HG03565 (cell line): ENCODE results near the gene TMPRSS3.

Experiments used
- ATAC-seq: cut with Tn5 transposase; IDR thresholded peaks from one replicate; pipeline ENCODE4 v1.9.1; 2021; ENCODE audit warnings: mild to moderate bottlenecking, moderate library complexity; ENCODE audit not compliant: unreplicated experiment

Gene TMPRSS3

DNA sequence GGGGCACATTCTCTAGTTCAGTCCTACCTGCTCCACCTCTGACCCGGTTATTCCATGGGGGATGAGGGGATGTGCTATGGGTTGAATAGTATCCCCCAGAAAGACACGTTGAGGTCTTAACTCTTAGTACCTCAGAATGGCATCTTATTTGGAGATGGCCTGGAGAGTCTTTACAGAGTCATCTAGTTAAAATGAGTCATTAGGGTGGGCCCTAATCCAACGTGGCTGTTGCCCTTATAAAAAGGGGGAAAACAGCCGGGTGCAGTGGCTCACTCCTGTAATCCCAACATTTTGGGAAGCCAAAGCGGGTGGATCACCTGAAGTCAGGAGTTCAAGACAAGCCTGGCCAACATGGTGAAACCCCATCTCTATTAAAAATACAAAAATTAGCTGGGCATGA lies 5.7 kb downstream of the TMPRSS3 start:
- ATAC-seq = no peak

DNA sequence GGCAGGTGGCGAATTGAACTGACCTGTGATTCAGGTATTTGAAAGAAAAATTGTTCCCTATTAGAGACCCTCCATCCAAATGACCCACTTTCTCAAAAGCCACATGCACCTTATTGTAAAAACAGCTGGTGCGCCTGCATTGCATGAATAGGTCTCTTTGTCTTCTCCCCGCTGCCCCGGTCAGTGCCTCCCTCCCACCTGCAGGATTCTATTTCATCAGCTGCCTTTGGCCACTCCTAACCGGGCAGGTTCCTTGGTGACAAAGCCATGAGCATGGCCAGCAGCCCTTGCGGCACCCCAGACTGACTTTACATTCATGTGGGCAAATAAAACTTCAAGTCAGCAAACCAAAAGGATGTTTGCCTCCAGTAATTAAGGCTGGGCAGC lies 6.4 kb downstream of the TMPRSS3 start:
- no peak for ATAC-seq

DNA sequence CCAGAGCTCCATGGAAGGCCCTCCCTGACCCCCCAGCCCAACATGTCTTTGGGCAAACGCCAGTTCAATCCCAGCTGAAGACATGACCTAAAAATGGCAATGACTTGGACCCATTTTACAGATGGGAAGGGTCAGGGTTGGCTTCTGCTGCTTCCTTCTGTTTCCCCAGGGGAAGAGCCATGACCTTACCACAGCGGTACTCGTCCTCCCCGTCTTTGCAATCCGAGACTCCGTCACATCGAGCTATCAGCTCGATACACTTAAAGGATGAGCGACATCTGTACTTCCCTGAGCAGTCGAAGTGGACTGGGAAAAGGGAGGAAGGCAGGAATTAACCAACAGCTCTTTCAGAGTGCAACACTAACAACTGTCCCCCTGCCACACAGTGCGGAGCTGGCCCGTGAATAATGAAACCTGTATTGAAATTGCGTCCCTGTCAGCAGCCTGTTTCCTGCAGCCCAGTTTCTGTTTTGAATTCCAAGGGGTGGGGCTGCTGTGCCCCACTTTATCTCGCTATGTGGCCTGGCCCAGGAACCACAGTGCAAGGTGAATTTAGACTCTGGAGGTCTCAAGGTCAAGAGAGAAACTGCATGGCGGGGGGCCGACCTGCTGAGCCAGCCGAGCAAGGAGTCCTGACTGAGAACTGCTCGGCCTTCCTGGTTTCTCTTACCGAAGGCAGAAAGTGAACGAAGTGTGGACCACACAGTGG lies 7.0 kb downstream of the TMPRSS3 start:
- no peak for ATAC-seq

DNA sequence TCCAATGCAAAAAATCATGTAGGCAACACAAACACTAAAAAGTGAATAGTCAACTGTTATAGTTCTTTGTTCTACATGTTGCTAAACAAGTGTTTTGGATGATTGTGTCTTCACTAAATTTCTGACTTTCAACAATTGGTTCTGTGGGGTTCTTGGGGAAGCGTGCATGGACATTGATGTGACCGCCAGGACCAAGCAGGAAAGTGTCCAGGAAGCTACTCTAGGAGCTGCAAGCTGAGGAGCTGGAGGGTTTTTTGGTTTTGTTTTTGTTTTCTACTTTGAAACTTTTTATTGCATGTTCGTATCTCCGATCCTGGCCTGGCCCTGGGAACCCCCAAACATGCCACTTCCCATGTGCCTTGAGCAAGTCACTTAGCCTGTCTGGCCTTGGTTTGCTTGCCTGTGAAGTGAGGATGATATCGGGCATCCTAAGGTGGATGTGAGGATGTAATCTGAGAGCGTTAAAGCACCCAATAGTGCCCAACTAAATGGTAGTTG lies 8.0 kb downstream of the TMPRSS3 start:
- ATAC-seq = no peak

DNA sequence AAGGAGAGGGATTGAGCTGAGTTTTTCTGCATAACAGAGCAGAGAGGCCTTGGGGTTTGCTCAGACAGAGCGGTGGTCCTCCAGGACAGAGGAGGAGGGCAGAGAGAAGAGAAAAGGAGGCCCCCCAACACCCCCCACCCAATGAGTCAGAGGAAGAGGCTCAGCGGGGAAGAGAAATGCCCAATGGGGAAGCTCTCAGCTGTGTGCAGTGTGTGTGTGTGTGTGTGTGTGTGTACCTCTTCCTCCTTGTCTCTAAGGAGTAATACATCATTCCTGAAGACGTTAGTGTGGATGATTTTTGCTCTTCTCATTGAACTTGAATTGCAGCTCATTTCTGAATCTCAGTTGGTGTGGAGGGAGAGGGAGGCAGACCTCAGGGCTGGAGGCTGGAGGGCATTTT lies 8.7 kb downstream of the TMPRSS3 start:
- ATAC-seq = no peak

DNA sequence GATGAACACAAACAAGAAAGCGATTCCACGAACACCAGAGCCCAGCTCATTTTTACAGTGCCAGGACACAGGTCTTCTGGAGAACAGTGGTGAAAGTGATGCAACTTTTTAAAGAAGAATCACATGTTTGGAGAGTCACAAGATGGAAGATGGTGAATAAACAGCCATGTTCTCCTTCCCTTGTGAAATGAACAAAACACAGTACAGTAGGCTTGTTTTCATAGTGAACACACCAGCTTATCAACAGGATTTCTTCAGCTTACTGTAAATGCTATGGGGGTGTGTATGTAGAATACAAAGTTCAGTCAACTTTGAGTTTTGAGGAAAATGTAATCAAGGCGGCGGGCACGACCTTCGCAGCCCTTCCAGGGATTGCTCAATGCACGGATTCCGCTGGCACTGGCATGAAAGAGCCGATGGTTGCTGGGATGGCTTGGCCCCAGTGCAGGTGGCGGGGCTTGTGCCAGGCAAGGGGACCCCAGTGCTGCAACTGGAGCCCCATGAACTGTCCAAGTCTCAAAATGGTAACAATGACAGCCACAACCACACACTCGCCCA lies 9.7 kb downstream of the TMPRSS3 start:
- ATAC-seq = no peak

DNA sequence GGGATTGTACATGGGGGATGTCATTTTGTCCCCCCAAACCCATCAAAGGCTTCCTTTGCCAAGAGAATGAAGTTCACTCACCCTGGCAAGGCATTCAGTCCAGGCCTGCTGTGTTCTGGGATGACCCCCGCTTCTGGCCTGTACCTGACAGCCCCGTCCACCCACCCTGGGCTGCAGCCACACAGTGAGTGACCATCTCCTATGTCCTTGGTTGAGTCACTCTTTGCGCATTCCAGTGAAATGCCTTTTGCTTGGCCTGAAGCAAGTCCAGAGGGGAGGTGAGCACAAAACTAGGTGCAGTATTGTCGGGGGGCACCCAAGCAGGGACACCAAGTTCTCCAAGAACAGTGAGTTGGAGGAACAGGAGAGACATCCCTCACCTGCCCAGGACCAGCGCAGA lies 10.2 kb downstream of the TMPRSS3 start:
- ATAC-seq = no peak

DNA sequence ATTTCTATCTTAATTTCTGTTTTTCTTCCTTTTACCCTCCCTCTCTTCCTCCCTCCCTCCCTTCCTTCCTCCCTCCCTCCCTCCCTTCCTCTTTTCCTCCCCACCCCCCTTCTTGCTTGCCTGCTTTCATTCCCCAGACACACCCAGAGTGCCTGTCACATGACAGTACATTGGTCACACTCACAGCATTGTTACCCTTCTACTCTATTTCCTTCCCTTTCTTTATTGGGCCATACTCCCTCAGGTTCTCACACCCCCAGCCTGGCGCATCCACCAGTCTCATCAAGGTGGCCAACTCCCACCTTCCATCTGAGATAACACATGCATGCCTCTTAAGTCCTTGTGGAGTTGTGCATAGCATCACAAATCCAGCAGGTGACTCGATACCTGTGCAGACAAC lies 10.9 kb downstream of the TMPRSS3 start:
- ATAC-seq = no peak

DNA sequence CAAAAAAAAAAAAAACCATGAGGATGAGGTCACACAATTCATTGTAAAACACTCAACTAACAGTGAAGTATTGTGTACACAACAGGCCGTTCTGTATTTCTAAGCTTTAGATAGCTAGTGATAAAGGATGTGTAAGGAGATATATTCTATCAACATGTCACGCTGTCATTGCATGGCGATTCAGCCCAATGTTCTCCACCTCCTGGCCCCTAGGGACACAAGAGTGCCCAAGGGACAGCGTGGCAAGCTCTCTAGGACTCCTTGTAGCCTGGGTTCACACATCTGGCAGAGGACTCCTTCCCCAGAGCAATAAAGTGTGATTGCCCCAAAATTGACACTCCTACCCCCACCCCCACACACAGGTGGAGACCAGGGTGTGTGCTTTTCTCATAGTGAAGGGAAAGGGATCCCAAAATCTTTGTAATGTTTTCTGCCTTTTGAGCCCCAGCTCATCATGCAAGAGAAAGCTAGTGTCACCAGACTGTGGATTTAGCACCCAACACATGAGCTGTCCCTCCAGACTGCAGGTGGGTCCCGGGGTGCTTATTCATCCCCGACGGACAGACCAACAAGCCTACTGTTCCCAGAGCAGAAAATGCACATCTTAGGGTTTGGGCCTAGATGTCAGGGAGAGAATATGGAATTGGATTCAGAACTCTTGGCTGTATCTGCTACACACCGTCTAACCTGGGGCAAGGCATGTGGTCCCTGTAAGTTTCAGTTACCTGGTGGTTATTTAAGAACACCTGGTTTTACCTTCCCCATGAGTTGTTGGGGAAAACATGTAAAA lies 11.5 kb downstream of the TMPRSS3 start:
- no peak for ATAC-seq

DNA sequence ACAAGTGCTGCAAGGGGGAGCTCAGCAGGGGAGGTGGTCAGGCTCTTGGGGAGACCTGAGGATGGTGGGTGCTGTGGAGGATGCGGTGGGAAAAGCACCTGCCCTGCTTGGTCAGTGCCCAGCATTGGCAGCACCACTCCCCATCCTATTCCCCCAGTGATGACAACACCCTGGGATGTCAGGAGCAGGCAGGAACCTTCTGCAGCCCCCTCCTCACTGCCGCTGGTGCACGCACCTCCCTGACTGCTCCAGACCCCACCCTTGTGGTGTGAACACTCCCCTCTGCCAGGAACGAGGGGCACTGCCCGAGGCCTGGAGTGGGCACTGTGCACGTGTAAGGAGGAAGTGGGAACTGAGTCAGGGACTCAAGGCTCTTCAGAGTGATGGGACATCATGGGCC lies 12.5 kb downstream of the TMPRSS3 start:
- no peak for ATAC-seq

DNA sequence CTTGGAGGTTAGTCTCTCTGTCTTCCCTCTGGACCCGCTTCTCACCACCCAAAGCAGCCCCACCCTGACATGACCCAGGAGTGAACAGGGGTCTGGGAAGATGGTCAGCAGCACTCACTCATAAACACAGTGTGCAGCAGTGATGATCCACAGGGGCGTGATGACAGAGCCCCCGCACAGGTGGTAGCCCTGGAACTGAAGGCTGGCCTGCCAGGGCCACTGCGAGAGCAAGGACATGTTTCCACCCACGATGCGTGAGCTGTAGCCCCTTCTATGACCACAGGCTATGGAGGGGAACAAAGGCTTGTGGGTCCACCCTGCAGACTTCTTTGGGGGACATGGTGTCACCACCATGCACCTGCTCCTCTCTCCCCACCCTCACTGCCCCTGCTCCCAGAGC lies 12.9 kb downstream of the TMPRSS3 start:
- no peak for ATAC-seq

DNA sequence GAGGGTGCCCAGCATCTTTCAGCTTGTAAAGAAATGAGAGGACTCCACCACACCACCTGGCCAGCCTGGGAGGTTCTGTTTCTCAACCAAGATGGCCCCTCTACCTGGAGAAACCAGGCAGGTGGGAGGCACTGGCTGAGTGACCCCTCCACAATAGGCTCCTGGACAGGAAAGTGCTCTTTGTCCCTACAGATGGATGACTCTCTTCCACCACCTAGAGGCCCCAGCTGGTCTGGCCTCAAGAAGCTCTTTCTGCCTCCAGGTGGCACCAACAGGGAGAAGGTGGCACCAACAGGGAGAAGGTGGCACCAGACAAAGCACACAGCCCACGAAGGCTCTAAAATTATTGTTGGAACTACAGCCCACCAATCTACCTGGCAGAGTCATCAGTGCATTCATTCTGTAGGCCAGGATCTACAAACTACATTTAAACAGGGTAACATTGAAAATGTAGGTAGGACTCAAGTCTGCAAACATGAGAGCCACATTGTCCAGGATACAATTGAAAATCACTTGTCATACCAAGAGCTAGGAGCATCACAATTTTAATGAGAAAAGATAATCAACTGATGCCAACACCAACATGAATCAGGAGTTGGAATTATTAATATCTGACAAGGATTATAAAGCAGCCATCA lies 14.4 kb downstream of the TMPRSS3 start:
- no peak for ATAC-seq

DNA sequence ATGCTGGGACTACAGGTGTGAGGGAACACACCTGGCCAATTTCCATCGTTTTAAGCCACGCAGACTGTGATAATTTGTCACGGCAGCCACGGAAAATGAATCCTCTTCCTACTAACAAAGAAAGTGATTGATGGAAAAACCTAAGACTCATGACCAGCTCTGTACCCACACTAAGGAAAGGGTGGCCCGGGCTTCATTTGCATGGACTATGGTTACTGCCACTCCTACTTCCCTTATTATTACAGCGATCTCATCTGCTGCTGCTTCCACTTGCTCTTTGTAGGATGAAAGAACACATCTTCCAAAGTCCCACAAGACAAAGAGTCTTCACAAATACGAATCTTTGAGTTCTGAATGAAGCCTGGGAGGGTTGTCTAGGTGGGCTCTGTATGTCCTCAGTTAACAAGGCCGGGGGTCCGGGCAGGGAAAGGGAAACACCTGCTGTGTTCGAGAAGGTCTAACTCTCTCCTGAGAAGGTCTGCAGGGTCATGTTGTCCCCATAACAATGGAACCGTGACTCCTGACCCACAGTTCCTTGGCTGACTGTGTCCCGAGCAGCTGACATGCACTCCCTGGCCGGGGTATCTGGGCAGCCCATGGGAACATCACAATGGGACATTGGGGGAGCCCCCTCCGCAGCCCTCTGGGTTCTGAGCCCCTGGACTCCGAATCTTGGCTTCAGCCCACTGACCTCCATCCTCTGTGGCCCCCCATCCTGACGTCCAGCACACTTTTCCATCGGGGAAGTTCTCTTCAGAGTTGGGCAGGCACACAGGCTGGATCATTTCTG lies 16.2 kb downstream of the TMPRSS3 start:
- ATAC-seq = no peak

DNA sequence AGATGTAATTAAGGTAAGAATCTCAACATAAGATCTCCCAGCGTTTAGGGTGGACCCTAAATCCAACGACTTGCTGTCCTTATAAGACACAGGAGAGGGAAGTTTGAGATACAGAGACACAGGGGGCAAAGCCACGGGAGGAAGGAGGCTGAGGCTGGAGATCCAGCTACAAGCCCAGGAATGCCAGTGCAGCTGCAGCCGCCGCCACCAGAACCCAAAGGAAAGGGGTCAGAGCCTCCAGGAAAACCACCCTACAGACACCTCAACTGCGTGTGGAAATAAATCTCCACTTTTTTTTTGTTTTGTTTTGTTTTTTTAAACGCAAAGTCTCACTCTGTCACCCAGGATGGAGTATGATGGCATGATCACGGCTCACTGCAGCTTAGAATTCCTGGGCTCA lies 17.4 kb downstream of the TMPRSS3 start:
- no peak for ATAC-seq

DNA sequence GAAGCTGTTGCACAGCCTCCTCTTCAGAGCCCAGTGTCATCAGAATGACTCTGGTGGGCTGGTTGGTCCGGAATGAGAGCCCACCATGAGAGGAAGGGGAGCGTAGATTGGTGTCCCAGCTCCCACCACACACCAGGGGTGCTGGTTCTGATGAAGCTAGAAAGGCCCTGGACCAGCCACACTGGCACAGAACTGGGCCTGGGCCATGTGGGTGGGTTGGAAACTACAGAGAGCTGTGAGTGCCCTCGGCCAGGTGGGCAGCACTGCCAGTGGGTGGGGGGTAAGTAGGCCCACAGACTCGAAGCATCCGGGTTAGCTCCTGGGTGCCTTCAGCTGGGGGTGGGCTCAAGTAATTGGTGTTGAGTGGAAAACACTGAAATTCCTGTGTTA lies 17.9 kb downstream of the TMPRSS3 start:
- no peak for ATAC-seq

DNA sequence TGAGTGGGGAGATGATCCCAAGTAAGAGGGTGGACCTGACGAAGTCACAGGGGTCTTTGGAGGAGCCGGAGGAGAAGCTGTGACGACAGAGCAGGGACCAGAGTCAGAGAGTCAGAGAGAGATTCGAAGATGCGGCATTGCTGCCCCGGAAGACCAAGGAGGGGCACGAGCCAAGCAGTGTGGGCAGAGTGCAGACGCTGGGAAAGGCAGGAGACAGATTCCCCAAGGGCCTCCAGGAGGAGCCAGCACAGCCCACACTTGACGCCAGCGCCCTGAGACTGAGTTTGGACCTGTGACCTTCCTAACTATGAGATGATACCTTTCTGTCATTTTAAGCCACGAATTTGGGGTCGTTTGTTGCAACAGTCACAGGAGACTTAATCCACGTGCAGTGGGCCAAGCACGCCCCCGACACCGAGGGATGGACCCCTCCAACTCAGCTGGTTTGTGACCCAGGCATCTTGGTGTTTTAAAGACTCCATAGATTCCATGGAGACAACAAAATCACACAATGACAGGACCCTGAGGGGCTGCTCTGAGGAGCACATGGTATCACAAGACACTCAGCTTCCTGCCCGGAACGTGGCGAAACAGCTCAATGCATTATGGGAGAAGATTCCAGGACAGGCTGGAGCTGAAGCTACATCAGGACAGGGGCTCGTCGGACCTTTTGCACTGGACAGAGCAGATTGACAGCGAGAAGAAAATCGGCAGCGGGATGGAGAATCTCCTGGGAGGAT lies 18.5 kb downstream of the TMPRSS3 start:
- ATAC-seq = no peak

DNA sequence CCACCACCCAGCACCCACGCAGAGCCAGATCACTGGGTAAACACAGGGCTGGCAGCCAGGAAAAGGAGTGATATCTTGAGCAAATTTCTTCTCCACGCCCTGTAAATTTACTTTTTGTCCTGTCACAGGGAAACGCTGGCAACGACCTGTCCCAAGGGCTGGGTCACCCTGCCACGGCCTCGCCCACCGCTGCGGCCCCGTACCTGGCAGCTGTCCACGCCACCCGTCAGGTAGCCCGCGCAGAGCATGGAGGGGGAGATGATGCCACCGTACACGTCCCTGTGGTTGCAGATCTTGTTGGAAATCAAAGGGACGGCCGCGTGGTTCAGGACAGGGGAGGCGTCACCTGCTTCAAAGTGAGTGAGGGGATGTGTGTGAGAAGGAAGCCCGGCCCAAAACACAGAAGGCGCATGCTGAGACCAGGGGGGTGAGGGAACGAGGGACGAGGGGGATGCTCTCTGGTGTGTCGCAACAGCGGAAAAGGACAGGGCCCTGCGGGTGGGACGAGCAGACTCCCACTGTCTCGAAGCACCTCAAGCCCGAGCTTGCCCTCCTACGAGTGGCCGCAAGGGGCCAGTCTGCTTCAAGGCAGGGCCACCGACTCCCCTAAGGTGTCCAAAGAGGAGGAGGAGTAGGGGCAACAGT lies 19.4 kb downstream of the TMPRSS3 start:
- ATAC-seq = no peak

DNA sequence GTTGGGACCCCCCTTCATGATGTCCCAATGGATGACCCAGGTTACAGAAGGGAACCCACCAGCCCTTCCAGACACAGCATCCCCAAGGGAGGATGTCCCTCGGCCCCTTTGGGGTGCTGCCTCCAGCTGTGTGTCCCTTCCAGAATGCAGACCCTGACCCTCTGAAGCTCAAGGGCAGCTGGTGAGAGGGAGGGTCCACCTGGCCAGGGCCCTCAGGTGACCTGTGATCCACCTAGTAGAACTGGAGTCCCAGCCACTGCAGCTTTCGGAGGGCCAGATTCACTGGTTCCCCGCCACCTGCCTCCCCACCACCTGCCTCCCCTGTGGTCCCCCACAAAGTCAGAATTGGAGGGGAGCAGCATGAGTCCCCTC lies 19.9 kb downstream of the TMPRSS3 start:
- ATAC-seq = no peak

DNA sequence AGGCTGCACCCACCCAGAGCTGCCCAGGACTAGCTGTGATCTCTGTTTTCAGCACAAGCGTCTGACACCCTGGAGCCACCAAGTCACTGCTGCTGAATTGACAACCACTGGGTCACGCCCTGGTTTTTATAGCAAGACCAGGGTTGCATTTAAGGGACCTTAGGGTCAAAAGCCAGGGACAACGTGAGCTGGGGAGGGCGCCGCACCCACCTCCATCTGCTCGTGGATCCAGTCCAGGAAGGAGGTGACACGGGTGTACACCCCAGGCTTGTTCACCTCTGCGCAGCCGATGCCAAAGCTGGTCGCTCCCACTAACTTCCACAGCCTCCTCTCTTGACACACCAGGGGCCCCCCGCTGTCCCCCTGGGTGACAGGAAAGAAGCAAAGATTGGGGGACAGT lies 20.3 kb downstream of the TMPRSS3 start:
- no peak for ATAC-seq
